Measurements from ENCODE around the gene GALNT16.

- TF ChIP-seq, protein P1, sequence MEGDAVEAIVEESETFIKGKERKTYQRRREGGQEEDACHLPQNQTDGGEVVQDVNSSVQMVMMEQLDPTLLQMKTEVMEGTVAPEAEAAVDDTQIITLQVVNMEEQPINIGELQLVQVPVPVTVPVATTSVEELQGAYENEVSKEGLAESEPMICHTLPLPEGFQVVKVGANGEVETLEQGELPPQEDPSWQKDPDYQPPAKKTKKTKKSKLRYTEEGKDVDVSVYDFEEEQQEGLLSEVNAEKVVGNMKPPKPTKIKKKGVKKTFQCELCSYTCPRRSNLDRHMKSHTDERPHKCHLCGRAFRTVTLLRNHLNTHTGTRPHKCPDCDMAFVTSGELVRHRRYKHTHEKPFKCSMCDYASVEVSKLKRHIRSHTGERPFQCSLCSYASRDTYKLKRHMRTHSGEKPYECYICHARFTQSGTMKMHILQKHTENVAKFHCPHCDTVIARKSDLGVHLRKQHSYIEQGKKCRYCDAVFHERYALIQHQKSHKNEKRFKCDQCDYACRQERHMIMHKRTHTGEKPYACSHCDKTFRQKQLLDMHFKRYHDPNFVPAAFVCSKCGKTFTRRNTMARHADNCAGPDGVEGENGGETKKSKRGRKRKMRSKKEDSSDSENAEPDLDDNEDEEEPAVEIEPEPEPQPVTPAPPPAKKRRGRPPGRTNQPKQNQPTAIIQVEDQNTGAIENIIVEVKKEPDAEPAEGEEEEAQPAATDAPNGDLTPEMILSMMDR (IDR thresholded peaks at IDR 0.05), result peak in 1 of 3 experiments; percentile 4
- TF ChIP-seq POLR2A (IDR thresholded peaks at IDR 0.05; ENCODE audit: low read depth) (no peak), POLR2AphosphoS5 (IDR thresholded peaks at IDR 0.05) (no peak), EP300 (IDR thresholded peaks at IDR 0.05) (no peak)
Observed at GRCh38 chr14:69299286-69300035, 39.5 kb downstream of the GALNT16 start.

All from esophagus muscularis mucosa (tissue), 4 donors.